Measurements from ENCODE around the gene MGRN1. TPM values are rescaled to one million over a fixed set of nuclear protein-coding genes. Genes with fewer than 3 reads are reported as not detected.
"Not testable (repeated sequence)": the region's sequence is repeated elsewhere in the genome, so short reads cannot be mapped to it uniquely, and the experiment has no call there.

MGRN1 gene
- total and polyA plus RNA-seq, 8 donors: 13.2 to 469 (median 56.1) TPM

GRCh38 chr16:4734063-4734729 lies 109.6 kb downstream of the MGRN1 start, which contains the start of the genes ANKS3 and DNAAF8:
Gene ANKS3 (minus strand): TSS chr16:4734271. CDS start chr16:4730149, 4,122 bp downstream.
Gene DNAAF8 (plus strand): TSS chr16:4734537. CDS start chr16:4736515, 1,978 bp downstream.
- no peaks in the 10 kb centered on the region for H3K27me3 ChIP-seq
- DNase-seq: peak; percentile 97 to 98
- peak; percentile 51 to 95 (median 77) for TF ChIP-seq POLR2AphosphoS5 (IDR thresholded peaks at IDR 0.05)
- TF ChIP-seq, protein P1, sequence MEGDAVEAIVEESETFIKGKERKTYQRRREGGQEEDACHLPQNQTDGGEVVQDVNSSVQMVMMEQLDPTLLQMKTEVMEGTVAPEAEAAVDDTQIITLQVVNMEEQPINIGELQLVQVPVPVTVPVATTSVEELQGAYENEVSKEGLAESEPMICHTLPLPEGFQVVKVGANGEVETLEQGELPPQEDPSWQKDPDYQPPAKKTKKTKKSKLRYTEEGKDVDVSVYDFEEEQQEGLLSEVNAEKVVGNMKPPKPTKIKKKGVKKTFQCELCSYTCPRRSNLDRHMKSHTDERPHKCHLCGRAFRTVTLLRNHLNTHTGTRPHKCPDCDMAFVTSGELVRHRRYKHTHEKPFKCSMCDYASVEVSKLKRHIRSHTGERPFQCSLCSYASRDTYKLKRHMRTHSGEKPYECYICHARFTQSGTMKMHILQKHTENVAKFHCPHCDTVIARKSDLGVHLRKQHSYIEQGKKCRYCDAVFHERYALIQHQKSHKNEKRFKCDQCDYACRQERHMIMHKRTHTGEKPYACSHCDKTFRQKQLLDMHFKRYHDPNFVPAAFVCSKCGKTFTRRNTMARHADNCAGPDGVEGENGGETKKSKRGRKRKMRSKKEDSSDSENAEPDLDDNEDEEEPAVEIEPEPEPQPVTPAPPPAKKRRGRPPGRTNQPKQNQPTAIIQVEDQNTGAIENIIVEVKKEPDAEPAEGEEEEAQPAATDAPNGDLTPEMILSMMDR (IDR thresholded peaks at IDR 0.05): no peak
- H3K36me3 ChIP-seq: peaks cover under 1 to 28% (median 19%) of the 10 kb centered on the region in 4 donors
- no peaks in the 10 kb centered on the region for H3K9me3 ChIP-seq
- peak within 1 kb of the TSS; percentile 96 to 98 (median 97) for H3K4me3 ChIP-seq
- 0 to 1% (median 0%) methylated on average over 38 to 70 of the region's 70 CpGs for WGBS, 5 donors
- intact Hi-C loops (cut with DNase I; ENCODE audit: low total_unique reads): no loop called here
- peaks cover 6 to 23% (median 20%) of the 10 kb centered on the region in 4 donors for H3K4me1 ChIP-seq
- H3K27ac ChIP-seq: peak within 1 kb of the TSS; percentile 80 to 93 (median 88)

DNA sequence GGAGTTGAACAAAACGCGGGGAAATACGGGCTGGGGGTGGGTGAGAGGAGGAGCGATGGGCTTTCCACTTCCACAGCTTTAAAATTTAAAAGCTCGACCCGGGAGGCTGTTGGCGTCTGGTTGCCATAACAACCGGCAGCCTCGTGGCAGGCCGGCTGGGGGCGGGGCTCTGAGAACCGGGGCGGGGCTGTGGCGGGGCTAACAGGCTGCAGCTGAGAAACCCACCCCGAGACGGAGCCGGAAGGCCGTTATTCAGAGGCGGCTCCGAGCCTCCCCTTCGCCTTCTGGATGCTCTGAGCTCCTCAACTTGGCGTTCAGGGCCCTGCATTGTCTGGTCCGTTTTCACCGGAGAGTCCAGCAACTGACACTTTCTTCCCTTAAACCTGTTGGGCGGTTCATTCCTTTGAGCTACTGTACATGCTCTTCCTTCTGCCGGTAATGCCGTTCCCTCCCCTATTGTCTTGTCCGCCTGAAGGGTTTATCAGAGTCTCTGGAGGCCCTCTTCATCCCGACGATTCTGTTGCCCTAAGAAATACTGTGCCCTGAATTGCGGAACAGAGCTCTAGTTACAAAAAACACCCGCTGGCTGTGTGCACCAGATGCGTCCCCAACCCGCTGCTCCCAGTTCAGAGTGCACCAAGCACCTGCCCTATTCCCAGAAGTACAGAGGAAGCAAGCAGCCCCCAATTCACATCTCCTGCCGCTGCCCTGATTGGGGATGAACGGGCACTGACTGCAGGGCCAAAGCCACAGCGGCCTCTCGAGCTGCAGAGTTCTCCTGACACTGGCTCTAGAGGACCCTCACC lies 110.3 kb downstream of the MGRN1 start:
- intact Hi-C loops (cut with DNase I; ENCODE audit: low total_unique reads): no loop called here

DNA sequence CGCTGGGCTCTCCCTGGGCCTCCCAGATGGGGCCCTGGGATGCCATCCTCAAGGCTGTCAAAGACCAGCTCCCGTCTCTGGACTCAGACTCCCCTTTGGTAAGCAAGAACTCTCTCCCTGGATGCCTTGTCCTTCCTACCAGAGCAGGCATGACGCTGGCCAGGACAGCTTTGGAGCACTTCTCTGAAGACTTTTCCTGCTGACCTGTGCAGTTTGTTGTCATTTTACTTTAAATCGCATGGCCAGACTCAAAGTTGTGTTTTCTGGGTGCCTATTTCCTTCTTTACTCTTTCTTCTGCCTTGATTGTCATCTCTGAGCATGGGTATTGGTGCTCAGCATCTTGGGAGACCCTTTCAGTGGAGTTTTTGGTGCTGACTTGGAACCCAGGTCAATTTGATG lies 111.9 kb downstream of the MGRN1 start:
- Histone ChIP-seq H3K27ac (no peak overlapping the region), H3K4me1 (peaks cover 6 to 23% (median 20%) of the 10 kb centered on the region in 4 donors), H3K9me3 (no peaks in the 10 kb centered on the region), H3K36me3 (peaks cover 0 to 6% (median 0%) of the 10 kb centered on the region in 4 donors), H3K27me3 (no peaks in the 10 kb centered on the region), H3K4me3 (no peak overlapping the region)
- no peak for DNase-seq
- WGBS, 5 donors: 73 to 90% (median 90%) methylated on average over 4 of the region's 4 CpGs
- TF ChIP-seq EP300 (IDR thresholded peaks at IDR 0.05): no peak
- intact Hi-C loops (cut with DNase I; ENCODE audit: low total_unique reads): no loop called here

More for the DNA sequence above, 110.3 kb downstream of the MGRN1 start:
- peak overlapping the region; percentile 80 to 93 (median 88) for H3K27ac ChIP-seq
- 6 to 9% (median 7%) methylated on average over 28 to 38 of the region's 38 CpGs for WGBS, 5 donors
- peak overlapping the region; percentile 96 to 98 (median 97) for H3K4me3 ChIP-seq
- peaks cover 0 to 20% (median 12%) of the 10 kb centered on the region in 4 donors for H3K36me3 ChIP-seq
- no peaks in the 10 kb centered on the region for H3K9me3 ChIP-seq
- peaks cover 6 to 23% (median 20%) of the 10 kb centered on the region in 4 donors for H3K4me1 ChIP-seq
- TF ChIP-seq EP300 (IDR thresholded peaks at IDR 0.05): no peak
- no peak for TF ChIP-seq POLR2A (IDR thresholded peaks at IDR 0.05)
- peak in 1 of 3 donors; percentile 25 for TF ChIP-seq POLR2AphosphoS5 (IDR thresholded peaks at IDR 0.05)
- TF ChIP-seq, protein P1 (IDR thresholded peaks at IDR 0.05): no peak
- DNase-seq: peak; percentile 91 to 96
- H3K27me3 ChIP-seq: no peaks in the 10 kb centered on the region

GRCh38 chr16:4737545-4737944 lies 112.9 kb downstream of the MGRN1 start:
- H3K9me3 ChIP-seq: no peaks in the 10 kb centered on the region
- intact Hi-C loops (cut with DNase I; ENCODE audit: low total_unique reads): no loop called here
- DNase-seq: no peak
- H3K36me3 ChIP-seq: no peaks in the 10 kb centered on the region
- no peak overlapping the region for H3K27ac ChIP-seq
- H3K4me1 ChIP-seq: peaks cover 6 to 23% (median 18%) of the 10 kb centered on the region in 4 donors
- TF ChIP-seq POLR2AphosphoS5 (IDR thresholded peaks at IDR 0.05) (no peak), POLR2A (IDR thresholded peaks at IDR 0.05) (no peak), EP300 (IDR thresholded peaks at IDR 0.05) (no peak)
- TF ChIP-seq, protein P1 (IDR thresholded peaks at IDR 0.05): no peak
- no peaks in the 10 kb centered on the region for H3K27me3 ChIP-seq
- H3K4me3 ChIP-seq: no peak overlapping the region
- WGBS, 5 donors: 72 to 84% (median 79%) methylated on average over 11 to 15 of the region's 15 CpGs

GRCh38 chr16:4738370-4738769 lies 113.7 kb downstream of the MGRN1 start:
- H3K27ac ChIP-seq; H3K4me3 ChIP-seq; H3K36me3 ChIP-seq; intact Hi-C loops (cut with DNase I; ENCODE audit: low total_unique reads); H3K27me3 ChIP-seq; DNase-seq; H3K9me3 ChIP-seq: not testable (repeated sequence)
- peaks cover 6 to 23% (median 17%) of the 10 kb centered on the region in 4 donors for H3K4me1 ChIP-seq
- 65 to 87% (median 78%) methylated on average over 5 of the region's 5 CpGs for WGBS, 5 donors
